HepG2 (cell line): Measurements from ENCODE around the gene C10orf67. TPM values are rescaled to one million over a fixed set of nuclear protein-coding genes. Genes with fewer than 3 reads are reported as not detected.

ENCODE experiments used
- ATAC-seq: fragments of 200-7000 bp; cut with Tn5 transposase; 3 replicates; pipeline ENCODE4 v1.9.1; 2020; ENCODE audit warnings: mild to moderate bottlenecking, moderate library complexity
- BruUV-seq: library from RNA; stranded (reverse); fragments of 400-500 nt; replicated peaks from 2 replicates; lab custom pipeline; 2021; lab: Mats Ljungman, UMichigan
- CTCF ChIA-PET: fragments of 300-600 bp; formaldehyde crosslinking; extraction: SDS; loops from one replicate; lab custom pipeline; 2021; ENCODE audit warnings: low total read pairs, inconsistent platforms, low intra/inter-chr PET ratio; lab: Yijun Ruan, JAX
- POLR2A ChIA-PET: fragments of 350-600 bp; sonication (Branson Sonifier 250); formaldehyde crosslinking; loops from one replicate; lab custom pipeline; 2020; ENCODE audit warnings: antibody characterized with exemption, inconsistent platforms; lab: Yijun Ruan, JAX
- DNase-seq: peaks from one replicate; pipeline ENCODE4 v3.0.0-alpha.2; 2015; ENCODE audit warnings: low spot score
- FAIRE-seq: peaks from 3 replicates; lab custom pipeline; 2011; peaks lifted over from hg19 to GRCh38; lab: Jason Lieb, UNC
- H2AFZ ChIP-seq: one replicate; pipeline ENCODE4 v1.6.1; 2011; ENCODE audit warnings: low read length, inconsistent platforms
- H3K27ac ChIP-seq: fragments of 300-600 bp; 3 replicates; pipeline ENCODE4 v1.8.0; 2011; ENCODE audit warnings: mixed run types, mild to moderate bottlenecking, mixed read lengths, low read length, inconsistent platforms; ENCODE audit not compliant: insufficient read depth; ENCODE audit errors: extremely low read length
- H3K27me3 ChIP-seq, 2 experiments: fragments of 200-600 bp in 1 of 2; 2 replicates in 1 of 2; 3 replicates in 1 of 2; pipeline versions ENCODE4 v1.6.0 to v1.8.0; 2011; ENCODE audit warnings: low read length in 2 of 2, mild to moderate bottlenecking in 2 of 2, moderate library complexity in 2 of 2, inconsistent platforms in 1 of 2; ENCODE audit not compliant: insufficient read depth in 2 of 2, control insufficient read depth in 1 of 2
- H3K36me3 ChIP-seq, 2 experiments: fragments of 200-600 bp in 1 of 2; replicated peaks in 1 of 2; 2 replicates in 1 of 2; 3 replicates in 1 of 2; pipeline versions ENCODE4 v1.5.1 to v1.8.0; 2011; ENCODE audit warnings: low read length in 2 of 2, inconsistent platforms in 1 of 2; ENCODE audit not compliant: insufficient read depth in 2 of 2, control insufficient read depth in 1 of 2
- H3K4me1 ChIP-seq: 2 replicates; pipeline ENCODE4 v1.5.1; 2012; ENCODE audit warnings: low read length, inconsistent platforms; ENCODE audit not compliant: insufficient read depth
- H3K4me2 ChIP-seq: 2 replicates; pipeline ENCODE4 v1.6.0; 2011; ENCODE audit warnings: low read depth, low read length, inconsistent platforms
- H3K4me3 ChIP-seq, 3 experiments: fragments of 200-600 bp in 1 of 3; sonication (generic), shearing (Covaris generic) in 1 of 3; replicated peaks in 1 of 3; 2 replicates each; pipeline ENCODE4 v1.5.1; 2011 to 2016; ENCODE audit warnings: low read length in 3 of 3, inconsistent platforms in 2 of 3, low read depth in 2 of 3, mild to moderate bottlenecking in 2 of 3, control low read depth in 1 of 3, mixed read lengths in 1 of 3; ENCODE audit not compliant: insufficient read depth in 1 of 3
- H3K79me2 ChIP-seq: one replicate; pipeline ENCODE4 v1.6.1; 2011; ENCODE audit warnings: low read length, inconsistent platforms; ENCODE audit not compliant: insufficient read depth
- H3K9ac ChIP-seq: 2 replicates; pipeline ENCODE4 v1.6.0; 2011; ENCODE audit warnings: mild to moderate bottlenecking, low read depth, low read length, inconsistent platforms; ENCODE audit not compliant: insufficient read depth
- H3K9me3 ChIP-seq: 2 replicates; pipeline ENCODE4 v1.5.1; 2012; ENCODE audit warnings: mild to moderate bottlenecking, low read length
- H4K20me1 ChIP-seq: 2 replicates; pipeline ENCODE4 v1.6.0; 2011; ENCODE audit warnings: inconsistent platforms, mild to moderate bottlenecking, low read length, moderate library complexity; ENCODE audit not compliant: insufficient read depth
- ARID3A ChIP-seq: IDR thresholded peaks from 2 replicates; pipeline ENCODE4 v1.6.1; 2012; ENCODE audit warnings: low read depth, low read length, improper control_type of control experiment
- ATF7-NPFF ChIP-seq: sonication (generic); formaldehyde crosslinking; IDR thresholded peaks from 2 replicates; pipeline ENCODE4 v1.8.1; 2023; ENCODE audit warnings: mild to moderate bottlenecking, low read depth, missing genetic modification reagents, moderate library complexity
- ETV5 ChIP-seq: IDR thresholded peaks from 2 replicates; pipeline ENCODE4 v1.6.1; 2018; ENCODE audit warnings: missing biosample characterization, missing genetic modification reagents, inconsistent platforms, borderline replicate concordance
- HES4 ChIP-seq: sonication (generic); formaldehyde crosslinking; IDR thresholded peaks from 2 replicates; pipeline ENCODE4 v1.9.0; 2021; ENCODE audit warnings: mild to moderate bottlenecking, missing genetic modification reagents, borderline replicate concordance
- HNRNPH1 ChIP-seq: fragments of 200-400 bp; formaldehyde crosslinking; optimal IDR thresholded peaks from 2 replicates; pipeline ENCODE3; 2017; ENCODE audit warnings: mild to moderate bottlenecking, low read depth, low read length
- MAFK ChIP-seq, 2 experiments: IDR thresholded peaks in 1 of 2; conservative IDR thresholded peaks in 1 of 2; 2 replicates each; pipeline ENCODE4 v1.6.1; 2011; ENCODE audit warnings: improper control_type of control experiment in 2 of 2, low read length in 2 of 2
- PAX8 ChIP-seq: sonication (generic); formaldehyde crosslinking; IDR thresholded peaks from 2 replicates; pipeline ENCODE4 v1.8.0; 2022; ENCODE audit warnings: mild to moderate bottlenecking, missing genetic modification reagents, borderline replicate concordance
- SMAD9 ChIP-seq: sonication (generic); formaldehyde crosslinking; IDR thresholded peaks from 2 replicates; pipeline ENCODE4 v1.5.1; 2020; ENCODE audit warnings: mild to moderate bottlenecking, missing genetic modification reagents
- TAF1 ChIP-seq: sonication (generic); formaldehyde crosslinking; IDR thresholded peaks from 2 replicates; pipeline ENCODE4 v1.4.0; 2020; ENCODE audit warnings: missing genetic modification reagents
- TRIM22 ChIP-seq: fragments of 450-650 bp; IDR thresholded peaks from 2 replicates; pipeline ENCODE4 v1.6.1; 2017
- ZBTB14 ChIP-seq: sonication (generic); formaldehyde crosslinking; IDR thresholded peaks from 2 replicates; pipeline ENCODE4 v1.4.0; 2020; ENCODE audit warnings: missing genetic modification reagents
- ZNF296 ChIP-seq: sonication (generic); formaldehyde crosslinking; conservative IDR thresholded peaks from 2 replicates; pipeline ENCODE4 v1.5.0; 2020; ENCODE audit warnings: mild to moderate bottlenecking, missing genetic modification reagents
- ZNF773 ChIP-seq: sonication (generic); formaldehyde crosslinking; IDR thresholded peaks from 2 replicates; pipeline ENCODE4 v1.4.0; 2020; ENCODE audit warnings: missing genetic modification reagents, borderline replicate concordance
- WGBS: methylation state at CpG from one replicate; pipeline ENCODE4 v1.1.6; 2017; ENCODE audit warnings: low lambda C conversion rate; 5-methylcytosine and 5-hydroxymethylcytosine counted together
- in situ Hi-C: cut with HindIII; loops from 2 replicates; pipeline ENCODE4 v1.10.0; 2017; ENCODE audit warnings: low pct_unique_long_range_greater_than_20kb; ENCODE audit not compliant: extremely low pct_ligation_motif_present
- intact Hi-C: fragments of 100-400 bp; cut with micrococcal nuclease; formaldehyde crosslinking; loops from one replicate; pipeline ENCODE4 v1.10.0; 2022; ENCODE audit not compliant: unreplicated experiment
- polyA plus RNA-seq, 8 experiments: library from polyadenylated mRNA; depleted of rRNA in 3 of 8; stranded (reverse) in 7 of 8; unstranded in 1 of 8; fragments of >200 nt; fragmentation: Illumina TruSeq in 4 of 8; extraction: Trizol in 4 of 8; gene quantifications; 2 replicates each; pipeline versions ENCODE4 v1.2.1 to v1.2.3, GENCODE V29; 2011 to 2016; ENCODE audit warnings: low read depth in 4 of 8, missing spikeins in 1 of 8, mixed read lengths in 1 of 8; ENCODE audit not compliant: insufficient read depth in 1 of 8
- total RNA-seq, 5 experiments: library from RNA; depleted of rRNA; stranded (reverse); fragments of >200 nt; fragmentation: Illumina TruSeq; extraction: Trizol; gene quantifications; 2 replicates each; pipeline ENCODE4 v1.2.3, GENCODE V29; 2016; ENCODE audit warnings: low read depth in 1 of 5

Gene C10orf67
- total and polyA plus RNA-seq, 2 of the 13 experiments (the other 11 are each of a cell fraction or from before 2014, with no cell fraction given), result not detected

GRCh38 chr10:23368816-23369640 is 24.4 kb upstream of the C10orf67 start (continued):
- TF ChIP-seq ZBTB14 (CRISPR knock-in tag), result no peak
- TF ChIP-seq HES4, result no peak
- no peak for TF ChIP-seq SMAD9 (CRISPR knock-in tag)
- no peak for TF ChIP-seq ARID3A
- TF ChIP-seq ATF7-NPFF (CRISPR knock-in tag), result no peak
- TF ChIP-seq TAF1, result no peak
- no peak for TF ChIP-seq HNRNPH1

GRCh38 chr10:23367896-23368595 is 23.4 kb upstream of the C10orf67 start:
- in situ Hi-C loops (no loop called here), intact Hi-C loops (no loop called here)
- H3K79me2 ChIP-seq, result no peaks in the 10 kb centered on the region
- no peak overlapping the region for H3K4me3 ChIP-seq
- H4K20me1 ChIP-seq, result no peaks in the 10 kb centered on the region
- DNase-seq (no peak), ATAC-seq (no peak)
- no peaks in the 10 kb centered on the region; a peak in 1 of 5 replicates for H3K27me3 ChIP-seq
- no peak overlapping the region for H2AFZ ChIP-seq
- H3K36me3 ChIP-seq, result no peaks in the 10 kb centered on the region
- H3K9me3 ChIP-seq, result no peaks in the 10 kb centered on the region
- no peak overlapping the region for H3K9ac ChIP-seq
- BruUV-seq, result no TSS peak
- CTCF ChIA-PET, result no interaction called here
- no peak for TF ChIP-seq ETV5 (CRISPR knock-in tag)
- no peak for TF ChIP-seq TRIM22
- no peak for TF ChIP-seq ZNF296
- TF ChIP-seq ZNF773, result no peak
- no peak for TF ChIP-seq PAX8 (CRISPR knock-in tag)
- peak in 1 of 2 experiments; percentile 28; a peak in 1 of 4 replicates for TF ChIP-seq MAFK (conservative IDR thresholded peaks at IDR 0.05 in 1 of 2, IDR thresholded peaks at IDR 0.05 in 1 of 2; ENCODE audit: low read length in 2 of 2)
- TF ChIP-seq, all 625 proteins: peak for 1
- no peak overlapping the region for H3K4me2 ChIP-seq
- H3K4me1 ChIP-seq, result no peaks in the 10 kb centered on the region
- no peak for FAIRE-seq
- H3K27ac ChIP-seq, result no peak overlapping the region
- 16% methylated on average over 4 of the region's 6 CpGs for WGBS
- POLR2A ChIA-PET, result no interaction called here
